GM12878 (cell line): Measurements from ENCODE around the gene ERAL1. TPM values are rescaled to one million over a fixed set of nuclear protein-coding genes. Genes with fewer than 3 reads are reported as not detected.
A peak's percentile ranks its signal among the peaks of the same experiment; 100 is the strongest.

ENCODE experiments used
- ATAC-seq: fragments of 200-7000 bp; cut with Tn5 transposase; 3 replicates; pipeline ENCODE4 v1.9.1; 2020; ENCODE audit warnings: mild to moderate bottlenecking, moderate library complexity
- BruUV-seq: library from RNA; stranded (reverse); fragments of 400-500 nt; replicated peaks from 2 replicates; lab custom pipeline; 2021; lab: Mats Ljungman, UMichigan
- CTCF ChIA-PET: fragments of 300-600 bp; sonication (Branson Sonifier 250); formaldehyde crosslinking; extraction: SDS; loops from one replicate; lab custom pipeline; 2021; ENCODE audit warnings: inconsistent platforms; lab: Yijun Ruan, JAX
- POLR2A ChIA-PET: fragments of 350-600 bp; formaldehyde crosslinking; extraction: SDS; loops from one replicate; lab custom pipeline; 2021; ENCODE audit warnings: inconsistent platforms; lab: Charles Lee
- RAD21 ChIA-PET: fragments of 300-600 bp; sonication (Branson Sonifier 250); formaldehyde crosslinking; loops from one replicate; lab custom pipeline; 2023; ENCODE audit warnings: antibody characterized with exemption; ENCODE audit not compliant: unreplicated experiment; lab: Charles Lee
- SMC1A ChIA-PET: fragments of 300-600 bp; sonication (Branson Sonifier 250); formaldehyde crosslinking; loops from one replicate; lab custom pipeline; 2023; ENCODE audit not compliant: unreplicated experiment, uncharacterized antibody; lab: Charles Lee
- DNase-seq: peaks from one replicate; pipeline ENCODE4 v3.0.0-alpha.2; 2011; ENCODE audit warnings: low read depth, low spot score
- FAIRE-seq: peaks from 3 replicates; lab custom pipeline; 2011; peaks lifted over from hg19 to GRCh38; lab: Jason Lieb, UNC
- H2AFZ ChIP-seq: 2 replicates; pipeline ENCODE4 v1.6.0; 2011; ENCODE audit warnings: low read depth, low read length, control low read depth; ENCODE audit not compliant: control insufficient read depth
- H3K27ac ChIP-seq: 2 replicates; pipeline ENCODE4 v1.5.1; 2011; ENCODE audit warnings: control low read depth; ENCODE audit not compliant: control insufficient read depth, insufficient read depth
- H3K27me3 ChIP-seq, 2 experiments: replicated peaks in 1 of 2; 2 replicates each; pipeline versions ENCODE4 v1.6.0 to v1.6.1; 2011; ENCODE audit warnings: low read length in 1 of 2; ENCODE audit not compliant: control insufficient read depth in 2 of 2, insufficient read depth in 2 of 2
- H3K36me3 ChIP-seq, 2 experiments: 2 replicates each; pipeline ENCODE4 v1.5.1; 2011; ENCODE audit warnings: low read length in 1 of 2; ENCODE audit not compliant: control insufficient read depth in 2 of 2, insufficient read depth in 2 of 2
- H3K4me1 ChIP-seq: 2 replicates; pipeline ENCODE4 v1.6.1; 2011; ENCODE audit warnings: mild to moderate bottlenecking, low read length, moderate library complexity, mixed read lengths; ENCODE audit not compliant: control insufficient read depth, insufficient read depth
- H3K4me2 ChIP-seq: 2 replicates; pipeline ENCODE4 v1.6.0; 2011; ENCODE audit warnings: control low read depth; ENCODE audit not compliant: control insufficient read depth, insufficient read depth
- H3K4me3 ChIP-seq: fragments of 200-600 bp; sonication (generic); 2 replicates; pipeline ENCODE4 v1.5.1; 2016
- H3K79me2 ChIP-seq: 2 replicates; pipeline ENCODE4 v1.6.0; 2011; ENCODE audit warnings: low read length; ENCODE audit not compliant: control insufficient read depth, insufficient read depth
- H3K9ac ChIP-seq: 2 replicates; pipeline ENCODE4 v1.8.0; 2011; ENCODE audit warnings: low read length, control low read depth, mixed read lengths; ENCODE audit not compliant: control insufficient read depth, insufficient read depth
- H3K9me3 ChIP-seq: replicated peaks from 3 replicates; pipeline ENCODE4 v1.5.1; 2011; ENCODE audit warnings: mild to moderate bottlenecking, low read length; ENCODE audit not compliant: control insufficient read depth, insufficient read depth
- H4K20me1 ChIP-seq: 2 replicates; pipeline ENCODE4 v1.6.0; 2011; ENCODE audit not compliant: control insufficient read depth, insufficient read depth
- BACH1 ChIP-seq: fragments of 450-650 bp; IDR thresholded peaks from 2 replicates; pipeline ENCODE4 v1.6.1; 2017; ENCODE audit warnings: mild to moderate bottlenecking, borderline replicate concordance
- BHLHE40 ChIP-seq, 2 experiments: fragments of 450-650 bp in 1 of 2; IDR thresholded peaks; 2 replicates each; pipeline ENCODE4 v1.6.1; 2011 to 2017; ENCODE audit warnings: low read depth in 2 of 2, borderline replicate concordance in 1 of 2, improper control_type of control experiment in 1 of 2, low read length in 1 of 2, mild to moderate bottlenecking in 1 of 2
- BRCA1 ChIP-seq: IDR thresholded peaks from 2 replicates; pipeline ENCODE4 v1.6.1; 2011; ENCODE audit warnings: low read depth, low read length, improper control_type of control experiment
- CHD4 ChIP-seq: fragments of 200-600 bp; sonication (generic); IDR thresholded peaks from 2 replicates; pipeline ENCODE4 v1.6.1; 2016; ENCODE audit warnings: mild to moderate bottlenecking
- EGR1 ChIP-seq, 2 experiments: IDR thresholded peaks; 1 replicate in 1 of 2; 2 replicates in 1 of 2; pipeline ENCODE4 v1.6.1; 2011 to 2012; ENCODE audit warnings: low read depth in 2 of 2, low read length in 2 of 2, borderline replicate concordance in 1 of 2, mild to moderate bottlenecking in 1 of 2, moderate library complexity in 1 of 2
- MTA2 ChIP-seq: fragments of 450-650 bp; IDR thresholded peaks from 2 replicates; pipeline ENCODE4 v1.6.1; 2016; ENCODE audit warnings: low read depth, mild to moderate bottlenecking, moderate library complexity
- POU2F2 ChIP-seq: IDR thresholded peaks from 3 replicates; pipeline ENCODE4 v1.6.1; 2011; ENCODE audit warnings: low read depth, mild to moderate bottlenecking, low read length, borderline replicate concordance
- RUNX3 ChIP-seq: IDR thresholded peaks from 2 replicates; pipeline ENCODE4 v1.6.1; 2012; ENCODE audit warnings: low read length, inconsistent platforms
- SUPT20H ChIP-seq: IDR thresholded peaks from 2 replicates; pipeline ENCODE4 v1.6.1; 2011; ENCODE audit warnings: low read depth, mild to moderate bottlenecking, low read length, moderate library complexity, borderline replicate concordance; ENCODE audit not compliant: control insufficient read depth
- WGBS: methylation state at CpG from one replicate; pipeline ENCODE4 v1.1.6; 2016; ENCODE audit warnings: low lambda C conversion rate; ENCODE audit not compliant: insufficient replicate concordance, insufficient coverage; ENCODE audit errors: missing lambda C conversion rate; 5-methylcytosine and 5-hydroxymethylcytosine counted together
- in situ Hi-C: fragments of 300-500 bp; cut with MboI; formaldehyde crosslinking; loops from 9 replicates; pipeline ENCODE4 v1.14.3; 2018; ENCODE audit warnings: mixed read lengths
- intact Hi-C: fragments of 100-400 bp; cut with micrococcal nuclease; formaldehyde crosslinking; loops from one replicate; pipeline ENCODE4 v1.14.2; 2022; ENCODE audit not compliant: unreplicated experiment
- polyA plus RNA-seq, 11 experiments: library from polyadenylated mRNA; depleted of rRNA in 4 of 11; unstranded in 6 of 11; stranded (reverse) in 5 of 11; fragments of >200 nt; fragmentation: Nextera tagmentation in 4 of 11; fragmentation: Illumina TruSeq in 1 of 11; extraction: Ambion mirVana in 4 of 11; extraction: Trizol in 1 of 11; gene quantifications; 1 replicate in 1 of 11; 2 replicates in 10 of 11; pipeline versions ENCODE4 v1.2.1 to v1.2.3, GENCODE V29; 2011 to 2016; ENCODE audit warnings: inconsistent platforms in 2 of 11, missing spikeins in 2 of 11, low read depth in 1 of 11
- total RNA-seq, 4 experiments: library from RNA; depleted of rRNA in 3 of 4; stranded (reverse); fragments of >200 nt in 3 of 4; fragmentation: Illumina TruSeq in 1 of 4; extraction: Trizol in 1 of 4; gene quantifications; 2 replicates each; pipeline versions ENCODE4 v1.2.1 to v1.2.3, GENCODE V29; 2013 to 2021
- TF ChIP-seq, protein P1 (sequence below): fragments of 450-650 bp; formaldehyde crosslinking; IDR thresholded peaks from 2 replicates; pipeline ENCODE4 v1.4.0; 2020; ENCODE audit warnings: mild to moderate bottlenecking, moderate library complexity
- TF ChIP-seq, protein P2 (sequence below): fragments of 450-650 bp; IDR thresholded peaks from 2 replicates; pipeline ENCODE4 v1.6.1; 2016; ENCODE audit warnings: mild to moderate bottlenecking

Gene ERAL1
- total and polyA plus RNA-seq, 10 of the 15 experiments (the other 5 are each of a cell fraction or from before 2014, with no cell fraction given), result 27.7 to 175 (median 104) TPM

DNA sequence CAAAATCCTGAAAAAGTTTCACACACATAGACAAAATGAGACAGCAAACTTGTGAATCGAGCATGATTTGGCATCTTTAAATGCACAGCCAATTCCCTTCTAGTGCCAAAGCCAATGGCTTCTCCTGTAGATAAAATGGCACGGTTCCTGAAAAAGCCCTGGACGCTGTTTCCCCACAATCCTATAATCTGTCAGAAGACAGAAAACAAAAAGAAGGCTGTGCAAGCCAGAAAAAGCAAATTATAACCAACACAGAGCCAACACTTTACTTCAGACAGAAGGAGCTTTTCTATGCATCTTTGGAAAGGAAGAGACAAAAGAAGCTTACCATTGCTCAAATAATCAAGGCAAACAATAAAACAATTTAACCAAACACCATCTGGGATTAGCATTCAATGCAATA, 36.0 kb upstream of the ERAL1 start:
- in situ Hi-C loops (no loop called here), intact Hi-C loops (no loop called here)
- TSS peak; percentile 29 for BruUV-seq
- Histone ChIP-seq H3K9ac (no peak overlapping the region), H3K27me3 (no peaks in the 10 kb centered on the region), H3K4me2 (no peak overlapping the region), H3K4me3 (no peak overlapping the region), H2AFZ (no peak overlapping the region), H3K79me2 (peaks cover 2% of the 10 kb centered on the region), H3K4me1 (no peaks in the 10 kb centered on the region), H3K9me3 (no peaks in the 10 kb centered on the region), H4K20me1 (no peaks in the 10 kb centered on the region), H3K36me3 (no peaks in the 10 kb centered on the region), H3K27ac (no peak overlapping the region)
- SMC1A ChIA-PET, result interaction anchor here (1.5 to 2.1 kb wide), 4 partner anchors 9 to 14 kb away, joined by 3 to 7 read pairs (median 4); no protein-coding TSS in a partner anchor
- POLR2A ChIA-PET, result no interaction called here
- DNase-seq (no peak), FAIRE-seq (no peak), ATAC-seq (no peak)
- RAD21 ChIA-PET, result interaction anchor here (1.2 kb wide), 1 partner anchor 55 kb away, joined by 6 read pairs; no protein-coding TSS in a partner anchor
- WGBS, result 95% methylated on average over 3 of the region's 3 CpGs
- CTCF ChIA-PET, result interaction anchor here (0.6 to 2.2 kb wide), 5 partner anchors 8 to 925 kb away, joined by 3 to 11 read pairs (median 5); partner anchors contain the start of gene FAM222B
- TF ChIP-seq BRCA1 (no peak), BHLHE40 (IDR thresholded peaks at IDR 0.05; ENCODE audit: borderline replicate concordance in 1 of 2, low read depth in 2 of 2, low read length in 1 of 2) (no peak), CHD4 (no peak), EGR1 (IDR thresholded peaks at IDR 0.05; ENCODE audit: borderline replicate concordance in 1 of 2, low read depth in 2 of 2, low read length in 2 of 2) (no peak), SUPT20H (no peak), RUNX3 (no peak)

DNA sequence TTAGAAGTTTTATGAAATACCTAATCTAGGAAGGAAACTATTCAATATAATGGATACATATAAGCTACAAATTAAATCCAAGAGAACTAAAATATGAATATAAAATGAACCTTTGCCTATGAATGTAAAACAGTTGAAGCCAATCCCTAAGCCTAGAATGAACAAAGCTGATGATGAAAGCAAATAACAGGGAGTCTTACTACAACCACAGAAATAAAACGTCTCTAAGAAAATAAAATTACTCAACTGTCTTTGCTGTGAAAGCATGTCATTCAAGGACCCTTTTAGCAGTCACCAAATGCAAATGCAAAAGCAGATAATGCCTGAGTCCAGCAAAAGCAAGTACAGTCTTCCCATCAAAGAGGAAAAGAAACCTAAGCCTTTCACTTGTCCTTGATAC, 35.2 kb upstream of the ERAL1 start:
- ChIA-PET POLR2A (no interaction called here), CTCF (interaction anchor here (0.6 to 2.2 kb wide), 6 partner anchors 9 to 56 kb away, joined by 3 to 11 read pairs (median 4); partner anchors contain the start of gene FAM222B), SMC1A (interaction anchor here (1.0 to 2.1 kb wide), 5 partner anchors 8 to 22 kb away, joined by 3 to 7 read pairs (median 4); no protein-coding TSS in a partner anchor), RAD21 (interaction anchor here (1.2 kb wide), 1 partner anchor 56 kb away, joined by 6 read pairs; no protein-coding TSS in a partner anchor)
- no peak overlapping the region for H3K4me3 ChIP-seq
- 92% methylated on average over 1 of the region's 1 CpG for WGBS
- intact Hi-C loops, result no loop called here
- no peak for ATAC-seq
- no peak overlapping the region for H3K4me2 ChIP-seq
- no peak overlapping the region for H2AFZ ChIP-seq
- BruUV-seq, result no TSS peak
- TF ChIP-seq BACH1 (no peak), MTA2 (no peak), POU2F2 (no peak)
- TF ChIP-seq, protein P1, sequence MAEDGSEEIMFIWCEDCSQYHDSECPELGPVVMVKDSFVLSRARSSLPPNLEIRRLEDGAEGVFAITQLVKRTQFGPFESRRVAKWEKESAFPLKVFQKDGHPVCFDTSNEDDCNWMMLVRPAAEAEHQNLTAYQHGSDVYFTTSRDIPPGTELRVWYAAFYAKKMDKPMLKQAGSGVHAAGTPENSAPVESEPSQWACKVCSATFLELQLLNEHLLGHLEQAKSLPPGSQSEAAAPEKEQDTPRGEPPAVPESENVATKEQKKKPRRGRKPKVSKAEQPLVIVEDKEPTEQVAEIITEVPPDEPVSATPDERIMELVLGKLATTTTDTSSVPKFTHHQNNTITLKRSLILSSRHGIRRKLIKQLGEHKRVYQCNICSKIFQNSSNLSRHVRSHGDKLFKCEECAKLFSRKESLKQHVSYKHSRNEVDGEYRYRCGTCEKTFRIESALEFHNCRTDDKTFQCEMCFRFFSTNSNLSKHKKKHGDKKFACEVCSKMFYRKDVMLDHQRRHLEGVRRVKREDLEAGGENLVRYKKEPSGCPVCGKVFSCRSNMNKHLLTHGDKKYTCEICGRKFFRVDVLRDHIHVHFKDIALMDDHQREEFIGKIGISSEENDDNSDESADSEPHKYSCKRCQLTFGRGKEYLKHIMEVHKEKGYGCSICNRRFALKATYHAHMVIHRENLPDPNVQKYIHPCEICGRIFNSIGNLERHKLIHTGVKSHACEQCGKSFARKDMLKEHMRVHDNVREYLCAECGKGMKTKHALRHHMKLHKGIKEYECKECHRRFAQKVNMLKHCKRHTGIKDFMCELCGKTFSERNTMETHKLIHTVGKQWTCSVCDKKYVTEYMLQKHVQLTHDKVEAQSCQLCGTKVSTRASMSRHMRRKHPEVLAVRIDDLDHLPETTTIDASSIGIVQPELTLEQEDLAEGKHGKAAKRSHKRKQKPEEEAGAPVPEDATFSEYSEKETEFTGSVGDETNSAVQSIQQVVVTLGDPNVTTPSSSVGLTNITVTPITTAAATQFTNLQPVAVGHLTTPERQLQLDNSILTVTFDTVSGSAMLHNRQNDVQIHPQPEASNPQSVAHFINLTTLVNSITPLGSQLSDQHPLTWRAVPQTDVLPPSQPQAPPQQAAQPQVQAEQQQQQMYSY (CRISPR knock-in tag), result no peak
- TF ChIP-seq, protein P2, sequence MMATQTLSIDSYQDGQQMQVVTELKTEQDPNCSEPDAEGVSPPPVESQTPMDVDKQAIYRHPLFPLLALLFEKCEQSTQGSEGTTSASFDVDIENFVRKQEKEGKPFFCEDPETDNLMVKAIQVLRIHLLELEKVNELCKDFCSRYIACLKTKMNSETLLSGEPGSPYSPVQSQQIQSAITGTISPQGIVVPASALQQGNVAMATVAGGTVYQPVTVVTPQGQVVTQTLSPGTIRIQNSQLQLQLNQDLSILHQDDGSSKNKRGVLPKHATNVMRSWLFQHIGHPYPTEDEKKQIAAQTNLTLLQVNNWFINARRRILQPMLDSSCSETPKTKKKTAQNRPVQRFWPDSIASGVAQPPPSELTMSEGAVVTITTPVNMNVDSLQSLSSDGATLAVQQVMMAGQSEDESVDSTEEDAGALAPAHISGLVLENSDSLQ, result no peak
- in situ Hi-C loops, result no loop called here
- no peak overlapping the region for H3K9ac ChIP-seq
- H3K36me3 ChIP-seq, result no peaks in the 10 kb centered on the region
- peaks cover 2% of the 10 kb centered on the region for H3K79me2 ChIP-seq
- H3K9me3 ChIP-seq, result no peaks in the 10 kb centered on the region
- H3K27ac ChIP-seq, result no peak overlapping the region
- no peak for DNase-seq
- H4K20me1 ChIP-seq, result no peaks in the 10 kb centered on the region
- H3K27me3 ChIP-seq, result no peaks in the 10 kb centered on the region
- no peaks in the 10 kb centered on the region for H3K4me1 ChIP-seq
- FAIRE-seq, result no peak
